Endothelial cell of umbilical vein (primary cell): ENCODE data around the gene DENND5A. TPM values are rescaled to one million over a fixed set of nuclear protein-coding genes. Genes with fewer than 3 reads are reported as not detected.

ENCODE experiments used
- BruUV-seq: library from RNA; stranded (reverse); fragments of 400-500 nt; replicated peaks from 2 replicates; lab custom pipeline; 2021; lab: Mats Ljungman, UMichigan
- CTCF ChIA-PET: fragments of 300-600, 350-600 bp; sonication (Branson Sonifier 250); formaldehyde crosslinking; loops from one replicate; lab custom pipeline; 2021; ENCODE audit warnings: antibody characterized with exemption, inconsistent platforms; lab: Charles Lee
- POLR2A ChIA-PET: fragments of 300-600, 350-600 bp; sonication (Branson Sonifier 250); formaldehyde crosslinking; loops from one replicate; lab custom pipeline; 2021; ENCODE audit warnings: antibody characterized with exemption, inconsistent platforms; lab: Charles Lee
- DNase-seq: peaks from one replicate; pipeline ENCODE4 v3.0.0-alpha.2; 2011; ENCODE audit warnings: low read depth, low spot score
- FAIRE-seq: peaks from 2 replicates; lab custom pipeline; 2011; peaks lifted over from hg19 to GRCh38; lab: Jason Lieb, UNC
- H2AFZ ChIP-seq: 2 replicates; pipeline ENCODE4 v1.6.0; 2012; ENCODE audit warnings: low read depth, low read length, control low read depth, inconsistent platforms
- H3K27ac ChIP-seq: 2 replicates; pipeline ENCODE4 v1.5.1; 2011; ENCODE audit warnings: low read depth, mild to moderate bottlenecking, control low read depth, low read length, moderate library complexity; ENCODE audit not compliant: insufficient read depth
- H3K27me3 ChIP-seq, 2 experiments: 2 replicates each; pipeline versions ENCODE4 v1.6.0 to v1.6.1; 2011; ENCODE audit warnings: low read length in 2 of 2, mixed read lengths in 1 of 2; ENCODE audit not compliant: control insufficient read depth in 2 of 2, insufficient read depth in 2 of 2
- H3K36me3 ChIP-seq, 2 experiments: 2 replicates in 1 of 2; 3 replicates in 1 of 2; pipeline ENCODE4 v1.5.1; 2011; ENCODE audit warnings: low read length in 2 of 2, mild to moderate bottlenecking in 1 of 2, moderate library complexity in 1 of 2; ENCODE audit not compliant: control insufficient read depth in 2 of 2, insufficient read depth in 2 of 2; ENCODE audit errors: extremely low read depth in 1 of 2
- H3K4me1 ChIP-seq: 3 replicates; pipeline ENCODE4 v1.5.1; 2011; ENCODE audit warnings: mild to moderate bottlenecking, low read length; ENCODE audit not compliant: control insufficient read depth, insufficient read depth; ENCODE audit errors: extremely low read depth
- H3K4me2 ChIP-seq: 2 replicates; pipeline ENCODE4 v1.6.1; 2011; ENCODE audit warnings: low read length, control low read depth, mixed read lengths; ENCODE audit not compliant: insufficient read depth
- H3K4me3 ChIP-seq, 3 experiments: fragments of 200-600 bp in 1 of 3; sonication (generic), shearing (Covaris generic) in 1 of 3; replicated peaks in 1 of 3; 2 replicates each; pipeline ENCODE4 v1.5.1; 2011 to 2016; ENCODE audit warnings: control low read depth in 3 of 3, low read length in 3 of 3, mild to moderate bottlenecking in 2 of 3, inconsistent platforms in 1 of 3, low read depth in 1 of 3, moderate library complexity in 1 of 3; ENCODE audit not compliant: insufficient read depth in 1 of 3
- H3K79me2 ChIP-seq: 2 replicates; pipeline ENCODE4 v1.6.0; 2012; ENCODE audit warnings: low read length, inconsistent platforms; ENCODE audit not compliant: control insufficient read depth, insufficient read depth
- H3K9ac ChIP-seq: replicated peaks from 2 replicates; pipeline ENCODE3; 2011; ENCODE audit warnings: low read length, control low read depth; ENCODE audit not compliant: insufficient read depth; ENCODE audit errors: extremely low read depth
- H3K9me1 ChIP-seq: replicated peaks from 3 replicates; pipeline ENCODE4 v1.6.0; 2011; ENCODE audit warnings: mild to moderate bottlenecking, low read length; ENCODE audit not compliant: control insufficient read depth, insufficient read depth; ENCODE audit errors: extremely low read depth
- H3K9me3 ChIP-seq: replicated peaks from 2 replicates; pipeline ENCODE4 v1.5.1; 2012; ENCODE audit warnings: low read length, inconsistent platforms; ENCODE audit not compliant: control insufficient read depth, insufficient read depth
- H4K20me1 ChIP-seq: replicated peaks from 2 replicates; pipeline ENCODE3; 2011; ENCODE audit warnings: mild to moderate bottlenecking, low read length; ENCODE audit not compliant: control insufficient read depth, insufficient read depth; ENCODE audit errors: extremely low read depth
- CTCF ChIP-seq, 2 donors: IDR thresholded peaks; 1 replicate in 1 of 2; 2 replicates in 1 of 2; pipeline ENCODE4 v1.5.1; 2011; ENCODE audit warnings: low read length in 2 of 2, mild to moderate bottlenecking in 2 of 2, moderate library complexity in 2 of 2, control low read depth in 1 of 2, inconsistent platforms in 1 of 2, low read depth in 1 of 2; ENCODE audit not compliant: insufficient read depth in 1 of 2; ENCODE audit errors: extremely low read depth in 1 of 2
- EZH2 ChIP-seq: IDR thresholded peaks from 2 replicates; pipeline ENCODE4 v1.6.1; 2012; ENCODE audit warnings: borderline replicate concordance, low read depth, mild to moderate bottlenecking, moderate library complexity, low read length, inconsistent platforms; ENCODE audit not compliant: severe bottlenecking
- FOS ChIP-seq: IDR thresholded peaks from 2 replicates; pipeline ENCODE4 v1.6.1; 2011; ENCODE audit warnings: mild to moderate bottlenecking, low read length, moderate library complexity, borderline replicate concordance; ENCODE audit not compliant: insufficient read depth
- GATA2 ChIP-seq: IDR thresholded peaks from 2 replicates; pipeline ENCODE4 v1.7.0; 2011; ENCODE audit warnings: low read depth, mild to moderate bottlenecking, moderate library complexity, mixed read lengths, low read length; ENCODE audit not compliant: insufficient read length, insufficient read depth
- JUN ChIP-seq: IDR thresholded peaks from 2 replicates; pipeline ENCODE4 v1.6.1; 2011; ENCODE audit warnings: borderline replicate concordance, low read depth; ENCODE audit not compliant: insufficient read length, insufficient read depth
- MYC ChIP-seq: IDR thresholded peaks from one replicate; pipeline ENCODE4 v1.6.1; 2011; ENCODE audit warnings: mild to moderate bottlenecking, low read depth, low read length
- POLR2A ChIP-seq: IDR thresholded peaks from 2 replicates; pipeline ENCODE4 v1.6.1; 2012; ENCODE audit warnings: low read depth, mild to moderate bottlenecking, control low read depth, low read length
- POLR2AphosphoS5 ChIP-seq: IDR thresholded peaks from 2 replicates; pipeline ENCODE4 v1.6.1; 2012; ENCODE audit warnings: low read depth, mild to moderate bottlenecking, control low read depth, low read length, moderate library complexity; ENCODE audit not compliant: insufficient read depth
- dilution Hi-C: fragments of 300-500 bp; cut with MboI; formaldehyde crosslinking; loops from one replicate; pipeline ENCODE4 v1.15.0; 2019; ENCODE audit warnings: low sequenced_read_pairs; ENCODE audit not compliant: extremely low pct_ligation_motif_present
- intact Hi-C: fragments of 100-400 bp; cut with micrococcal nuclease; formaldehyde crosslinking; loops from one replicate; pipeline ENCODE4 v1.10.0; 2022
- polyA plus RNA-seq, 4 experiments: library from polyadenylated mRNA; depleted of rRNA in 3 of 4; stranded (reverse) in 3 of 4; unstranded in 1 of 4; fragments of >200 nt; gene quantifications; 2 replicates each; pipeline versions ENCODE4 v1.2.1 to v1.2.3, GENCODE V29; 2011 to 2012; ENCODE audit warnings: missing spikeins in 1 of 4
- total RNA-seq: library from RNA; stranded (reverse); gene quantifications from 2 replicates; pipeline ENCODE4 v1.2.3, GENCODE V29; 2021
- TF ChIP-seq, protein P1 (sequence below): IDR thresholded peaks from 2 replicates; pipeline ENCODE4 v1.6.1; 2011; ENCODE audit not compliant: insufficient read depth, insufficient read length

The DENND5A gene
- total and polyA plus RNA-seq, 2 donors (not counting 3 experiments of a cell fraction or from before 2014, with no cell fraction given), result 116 to 220 TPM

- H3K4me1 ChIP-seq, result no peaks in the 10 kb centered on the region
- no TSS peak for BruUV-seq
- DNase-seq (no peak), FAIRE-seq (no peak)
- H3K9me3 ChIP-seq, result no peaks in the 10 kb centered on the region
- ChIA-PET CTCF (interaction anchor here (1.8 kb wide), 1 partner anchor 19 kb away, joined by 7 read pairs; no protein-coding TSS in a partner anchor), POLR2A (no interaction called here)
- no peak overlapping the region for H2AFZ ChIP-seq
- intact Hi-C loops, result no loop called here
- no peak for TF ChIP-seq FOS
- no peak for TF ChIP-seq CTCF (IDR thresholded peaks at IDR 0.05; ENCODE audit: extremely low read depth in 1 of 2, insufficient read depth in 1 of 2, low read depth in 1 of 2, low read length in 2 of 2)
- TF ChIP-seq GATA2, result no peak
- TF ChIP-seq, protein P1, sequence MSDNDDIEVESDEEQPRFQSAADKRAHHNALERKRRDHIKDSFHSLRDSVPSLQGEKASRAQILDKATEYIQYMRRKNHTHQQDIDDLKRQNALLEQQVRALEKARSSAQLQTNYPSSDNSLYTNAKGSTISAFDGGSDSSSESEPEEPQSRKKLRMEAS, result no peak
- TF ChIP-seq POLR2AphosphoS5, result no peak
- no peak for TF ChIP-seq POLR2A
- no peak for TF ChIP-seq EZH2
- TF ChIP-seq MYC, result no peak
- no peak for TF ChIP-seq JUN
- no peak overlapping the region for H3K4me3 ChIP-seq
- no peaks in the 10 kb centered on the region for H3K36me3 ChIP-seq
- H4K20me1 ChIP-seq, result no peaks in the 10 kb centered on the region
- no peak overlapping the region for H3K4me2 ChIP-seq
- no peaks in the 10 kb centered on the region for H3K79me2 ChIP-seq
- no peaks in the 10 kb centered on the region for H3K27me3 ChIP-seq
- no peak overlapping the region for H3K27ac ChIP-seq
- no peak overlapping the region for H3K9ac ChIP-seq
- no peaks in the 10 kb centered on the region for H3K9me1 ChIP-seq
- dilution Hi-C loops, result no loop called here
These were observed 146.9 kb downstream of the DENND5A start for GRCh38 chr11:9118277-9118676.
